ENCODE data around the gene CCNYL1.

The CCNYL1 gene

GRCh38 chr2:207766697-207767460 is 55.4 kb downstream of the CCNYL1 start:
- peaks cover 58% of the 10 kb centered on the region for H3K36me3 ChIP-seq (ENCODE audit: control insufficient read depth, insufficient read depth, low read length)
- no peaks in the 10 kb centered on the region for H3K9me3 ChIP-seq (ENCODE audit: control insufficient read depth, insufficient read depth, low read length)
- H3K9ac ChIP-seq (ENCODE audit: low read depth, low read length), result peak overlapping the region; percentile 41
- H3K27ac ChIP-seq (ENCODE audit: low read depth, low read length), result peak overlapping the region; percentile 81
- peaks cover 64% of the 10 kb centered on the region for H3K4me1 ChIP-seq (ENCODE audit: control insufficient read depth, insufficient read depth, low read length)
- H3K27me3 ChIP-seq (ENCODE audit: control insufficient read depth, insufficient read depth, low read length), result no peaks in the 10 kb centered on the region
- peak overlapping the region; percentile 95 for H3K4me3 ChIP-seq (ENCODE audit: low read depth, low read length)

GRCh38 chr2:207767461-207768167 is 56.2 kb downstream of the CCNYL1 start:
- Histone ChIP-seq H3K27ac (ENCODE audit: low read depth, low read length) (peak overlapping the region; percentile 81), H3K27me3 (ENCODE audit: control insufficient read depth, insufficient read depth, low read length) (no peaks in the 10 kb centered on the region), H3K9me3 (ENCODE audit: control insufficient read depth, insufficient read depth, low read length) (no peaks in the 10 kb centered on the region), H3K4me1 (ENCODE audit: control insufficient read depth, insufficient read depth, low read length) (peaks cover 60% of the 10 kb centered on the region), H3K9ac (ENCODE audit: low read depth, low read length) (peak overlapping the region; percentile 76; the same call in 1 of the 2 replicates), H3K4me3 (ENCODE audit: low read depth, low read length) (peak overlapping the region; percentile 95), H3K36me3 (ENCODE audit: control insufficient read depth, insufficient read depth, low read length) (peaks cover 51% of the 10 kb centered on the region)

- H3K4me1 ChIP-seq (ENCODE audit: control insufficient read depth, insufficient read depth, low read length), result peaks cover 61% of the 10 kb centered on the region
- H3K4me3 ChIP-seq (ENCODE audit: low read depth, low read length), result peak overlapping the region; percentile 95
- no peaks in the 10 kb centered on the region for H3K27me3 ChIP-seq (ENCODE audit: control insufficient read depth, insufficient read depth, low read length)
- H3K36me3 ChIP-seq (ENCODE audit: control insufficient read depth, insufficient read depth, low read length), result peaks cover 44% of the 10 kb centered on the region
- no peaks in the 10 kb centered on the region for H3K9me3 ChIP-seq (ENCODE audit: control insufficient read depth, insufficient read depth, low read length)
- peak overlapping the region; percentile 76 for H3K9ac ChIP-seq (ENCODE audit: low read depth, low read length)
- peak overlapping the region; percentile 36 for H3K27ac ChIP-seq (ENCODE audit: low read depth, low read length)
Measured at GRCh38 chr2:207768168-207768865, 56.9 kb downstream of the CCNYL1 start.

GRCh38 chr2:207768866-207769596 is 57.6 kb downstream of the CCNYL1 start:
- Histone ChIP-seq H3K4me1 (ENCODE audit: control insufficient read depth, insufficient read depth, low read length) (peaks cover 54% of the 10 kb centered on the region), H3K9me3 (ENCODE audit: control insufficient read depth, insufficient read depth, low read length) (no peaks in the 10 kb centered on the region), H3K36me3 (ENCODE audit: control insufficient read depth, insufficient read depth, low read length) (peaks cover 37% of the 10 kb centered on the region), H3K27me3 (ENCODE audit: control insufficient read depth, insufficient read depth, low read length) (no peaks in the 10 kb centered on the region), H3K9ac (ENCODE audit: low read depth, low read length) (peak overlapping the region; percentile 76), H3K4me3 (ENCODE audit: low read depth, low read length) (peak overlapping the region; percentile 95), H3K27ac (ENCODE audit: low read depth, low read length) (peak overlapping the region; percentile 81)

GRCh38 chr2:207770602-207771404 is 59.4 kb downstream of the CCNYL1 start:
- Histone ChIP-seq H3K36me3 (ENCODE audit: control insufficient read depth, insufficient read depth, low read length) (peaks cover 22% of the 10 kb centered on the region), H3K27ac (ENCODE audit: low read depth, low read length) (no peak overlapping the region), H3K27me3 (ENCODE audit: control insufficient read depth, insufficient read depth, low read length) (no peaks in the 10 kb centered on the region), H3K9ac (ENCODE audit: low read depth, low read length) (peak overlapping the region; percentile 6; the same call in 1 of the 2 replicates), H3K4me3 (ENCODE audit: low read depth, low read length) (peak overlapping the region; percentile 95), H3K4me1 (ENCODE audit: control insufficient read depth, insufficient read depth, low read length) (peaks cover 40% of the 10 kb centered on the region), H3K9me3 (ENCODE audit: control insufficient read depth, insufficient read depth, low read length) (no peaks in the 10 kb centered on the region)

- H3K9ac ChIP-seq (ENCODE audit: low read depth, low read length), result no peak overlapping the region
- no peak overlapping the region for H3K27ac ChIP-seq (ENCODE audit: low read depth, low read length)
- no peaks in the 10 kb centered on the region for H3K27me3 ChIP-seq (ENCODE audit: control insufficient read depth, insufficient read depth, low read length)
- H3K36me3 ChIP-seq (ENCODE audit: control insufficient read depth, insufficient read depth, low read length), result peaks cover 18% of the 10 kb centered on the region
- H3K9me3 ChIP-seq (ENCODE audit: control insufficient read depth, insufficient read depth, low read length), result no peaks in the 10 kb centered on the region
- H3K4me3 ChIP-seq (ENCODE audit: low read depth, low read length), result peak overlapping the region; percentile 95
- peaks cover 35% of the 10 kb centered on the region for H3K4me1 ChIP-seq (ENCODE audit: control insufficient read depth, insufficient read depth, low read length)
Measured at GRCh38 chr2:207771421-207771820, 60.0 kb downstream of the CCNYL1 start.

GRCh38 chr2:207772081-207772843 is 60.8 kb downstream of the CCNYL1 start:
- Histone ChIP-seq H3K9ac (ENCODE audit: low read depth, low read length) (no peak overlapping the region), H3K36me3 (ENCODE audit: control insufficient read depth, insufficient read depth, low read length) (peaks cover 10% of the 10 kb centered on the region), H3K27ac (ENCODE audit: low read depth, low read length) (no peak overlapping the region), H3K9me3 (ENCODE audit: control insufficient read depth, insufficient read depth, low read length) (no peaks in the 10 kb centered on the region), H3K4me1 (ENCODE audit: control insufficient read depth, insufficient read depth, low read length) (peaks cover 30% of the 10 kb centered on the region), H3K27me3 (ENCODE audit: control insufficient read depth, insufficient read depth, low read length) (no peaks in the 10 kb centered on the region), H3K4me3 (ENCODE audit: low read depth, low read length) (no peak overlapping the region)

GRCh38 chr2:207772844-207773205 is 61.4 kb downstream of the CCNYL1 start:
- Histone ChIP-seq H3K27ac (ENCODE audit: low read depth, low read length) (peak overlapping the region; percentile 61), H3K9me3 (ENCODE audit: control insufficient read depth, insufficient read depth, low read length) (no peaks in the 10 kb centered on the region)

GRCh38 chr2:207775473-207775872 is 64.0 kb downstream of the CCNYL1 start:
- H3K27ac ChIP-seq (ENCODE audit: low read depth, low read length), result no peak overlapping the region
- peaks cover 22% of the 10 kb centered on the region for H3K4me1 ChIP-seq (ENCODE audit: control insufficient read depth, insufficient read depth, low read length)
- no peak overlapping the region for H3K9ac ChIP-seq (ENCODE audit: low read depth, low read length)

More at GRCh38 chr2:207772844-207773205, 61.4 kb downstream of the CCNYL1 start:
- Histone ChIP-seq H3K9ac (ENCODE audit: low read depth, low read length) (no peak overlapping the region), H3K27me3 (ENCODE audit: control insufficient read depth, insufficient read depth, low read length) (no peaks in the 10 kb centered on the region), H3K4me3 (ENCODE audit: low read depth, low read length) (no peak overlapping the region), H3K4me1 (ENCODE audit: control insufficient read depth, insufficient read depth, low read length) (peaks cover 24% of the 10 kb centered on the region), H3K36me3 (ENCODE audit: control insufficient read depth, insufficient read depth, low read length) (peaks cover 5% of the 10 kb centered on the region)

More at GRCh38 chr2:207775473-207775872, 64.0 kb downstream of the CCNYL1 start:
- H3K4me3 ChIP-seq (ENCODE audit: low read depth, low read length), result no peak overlapping the region
- H3K36me3 ChIP-seq (ENCODE audit: control insufficient read depth, insufficient read depth, low read length), result no peaks in the 10 kb centered on the region
- H3K27me3 ChIP-seq (ENCODE audit: control insufficient read depth, insufficient read depth, low read length), result no peaks in the 10 kb centered on the region
- H3K9me3 ChIP-seq (ENCODE audit: control insufficient read depth, insufficient read depth, low read length), result no peaks in the 10 kb centered on the region

Data from HUES48 (cell line).